NB4 (cell line): ENCODE data around the gene OBSCN.

Source experiments
- DNase-seq: peaks from one replicate; pipeline ENCODE4 v3.0.0; 2010; ENCODE audit warnings: low read depth
- H3K4me3 ChIP-seq: one replicate; pipeline ENCODE4 v1.5.1; 2011; ENCODE audit warnings: mild to moderate bottlenecking, low read depth, low read length, moderate library complexity
- CTCF ChIP-seq: IDR thresholded peaks from one replicate; pipeline ENCODE4 v1.5.1; 2012; ENCODE audit warnings: low read depth, low read length
- MAX ChIP-seq: IDR thresholded peaks from 2 replicates; pipeline ENCODE4 v1.6.1; 2011; ENCODE audit warnings: low read depth, low read length
- MYC ChIP-seq: IDR thresholded peaks from 2 replicates; pipeline ENCODE4 v1.6.1; 2011; ENCODE audit warnings: low read depth, low read length
- POLR2A ChIP-seq: IDR thresholded peaks from 2 replicates; pipeline ENCODE4 v1.6.1; 2011; ENCODE audit warnings: mild to moderate bottlenecking; ENCODE audit not compliant: insufficient read length; ENCODE audit errors: extremely low read depth

OBSCN gene

GRCh38 chr1:228362141-228362883, 154.5 kb downstream of the OBSCN start:
- H3K4me3 ChIP-seq, result no peak overlapping the region
- TF ChIP-seq MAX (no peak), MYC (no peak), POLR2A (no peak), CTCF (no peak)
- peak; percentile 52 for DNase-seq

GRCh38 chr1:228362884-228363450, 155.1 kb downstream of the OBSCN start:
- no peak for TF ChIP-seq MYC
- TF ChIP-seq MAX, result no peak
- no peak for TF ChIP-seq POLR2A
- TF ChIP-seq CTCF, result no peak
- no peak overlapping the region for H3K4me3 ChIP-seq
- no peak for DNase-seq

GRCh38 chr1:228363686-228364067, 155.8 kb downstream of the OBSCN start:
- DNase-seq, result no peak
- TF ChIP-seq MAX (no peak), CTCF (no peak), MYC (no peak), POLR2A (no peak)
- H3K4me3 ChIP-seq, result no peak overlapping the region

GRCh38 chr1:228364068-228364705, 156.3 kb downstream of the OBSCN start:
- TF ChIP-seq MYC, result no peak
- DNase-seq, result no peak
- no peak overlapping the region for H3K4me3 ChIP-seq

- no peak for DNase-seq
- no peak overlapping the region for H3K4me3 ChIP-seq
- TF ChIP-seq MYC (no peak), POLR2A (no peak), MAX (no peak), CTCF (no peak)
These were observed 156.9 kb downstream of the OBSCN start for GRCh38 chr1:228364706-228365213.

- no peak overlapping the region for H3K4me3 ChIP-seq
- no peak for DNase-seq
- no peak for TF ChIP-seq MAX
- TF ChIP-seq MYC, result no peak
- TF ChIP-seq CTCF, result no peak
- no peak for TF ChIP-seq POLR2A
These were observed 157.6 kb downstream of the OBSCN start for GRCh38 chr1:228365271-228366061.
